ENCODE results near the gene GAL3ST2.

GAL3ST2 gene

DNA sequence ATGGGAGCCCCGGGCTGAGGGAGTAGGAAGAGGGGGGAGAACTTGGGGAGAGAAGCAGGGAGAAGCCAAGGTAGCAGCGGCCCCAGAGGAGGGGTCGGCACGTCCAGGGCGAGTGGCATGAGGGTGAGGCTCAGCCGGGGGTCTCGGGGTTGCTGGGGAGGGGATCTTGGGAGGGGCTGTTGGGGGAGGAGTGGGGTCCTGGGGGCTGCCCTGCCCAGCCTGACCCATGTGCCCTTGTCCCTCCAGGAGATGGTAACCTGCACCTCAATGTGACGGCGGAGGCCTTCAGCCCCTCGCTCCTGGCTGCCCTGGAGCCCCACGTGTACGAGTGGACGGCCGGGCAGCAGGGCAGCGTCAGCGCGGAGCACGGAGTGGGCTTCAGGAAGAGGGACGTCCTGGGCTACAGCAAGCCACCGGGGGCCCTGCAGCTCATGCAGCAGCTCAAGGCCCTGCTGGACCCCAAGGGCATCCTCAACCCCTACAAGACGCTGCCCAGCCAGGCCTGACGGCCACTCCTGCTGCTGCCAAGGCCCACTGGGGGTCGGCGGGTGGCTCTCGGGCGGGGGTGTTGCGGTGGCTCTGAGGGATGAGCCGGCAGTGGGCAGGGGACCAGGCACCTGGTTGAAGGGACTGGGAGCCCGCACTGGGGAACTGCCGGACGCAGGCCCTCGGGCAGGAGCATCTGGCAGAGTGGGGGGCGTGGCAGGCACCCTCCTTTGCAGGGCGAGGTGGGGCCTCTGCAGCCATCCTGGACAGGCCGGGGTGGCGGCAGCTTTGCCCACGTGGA lies 9.0 kb upstream of the GAL3ST2 start:
- Mint-ChIP-seq H3K4me3 (no peak overlapping the region), H3K9me3 (no peaks in the 10 kb centered on the region), H3K36me3 (ENCODE audit: low read depth) (peaks cover 29% of the 10 kb centered on the region), H3K27ac (no peak overlapping the region), H3K27me3 (peaks cover 4% of the 10 kb centered on the region), H3K4me1 (ENCODE audit: low read depth) (peaks cover 10% of the 10 kb centered on the region)
- intact Hi-C loops (cut with micrococcal nuclease), result no loop called here

DNA sequence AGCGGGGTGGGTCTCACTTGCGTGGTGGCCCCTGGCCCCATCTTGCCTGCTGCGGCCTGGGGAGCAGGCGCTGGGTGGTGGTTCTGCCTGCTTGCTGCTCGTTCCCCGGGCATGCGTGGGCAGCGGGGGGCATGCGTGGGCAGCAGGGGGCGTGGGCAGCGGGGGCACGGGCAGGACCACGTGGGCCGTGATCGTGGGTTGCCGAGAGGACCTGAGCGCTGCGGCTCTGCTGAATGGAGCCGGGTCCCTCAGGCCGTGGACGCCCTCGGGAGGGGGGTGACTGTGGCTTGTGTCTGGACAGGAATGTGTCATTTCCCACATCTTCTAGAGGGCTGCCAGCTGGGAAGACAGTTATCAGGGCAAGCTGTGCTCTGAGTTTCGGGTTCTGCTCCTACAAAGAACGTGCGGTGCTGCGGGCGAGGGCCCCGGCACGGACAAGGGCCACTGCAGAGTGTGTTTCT lies 8.3 kb upstream of the GAL3ST2 start:
- peaks cover 23% of the 10 kb centered on the region for H3K36me3 Mint-ChIP-seq (ENCODE audit: low read depth)

DNA sequence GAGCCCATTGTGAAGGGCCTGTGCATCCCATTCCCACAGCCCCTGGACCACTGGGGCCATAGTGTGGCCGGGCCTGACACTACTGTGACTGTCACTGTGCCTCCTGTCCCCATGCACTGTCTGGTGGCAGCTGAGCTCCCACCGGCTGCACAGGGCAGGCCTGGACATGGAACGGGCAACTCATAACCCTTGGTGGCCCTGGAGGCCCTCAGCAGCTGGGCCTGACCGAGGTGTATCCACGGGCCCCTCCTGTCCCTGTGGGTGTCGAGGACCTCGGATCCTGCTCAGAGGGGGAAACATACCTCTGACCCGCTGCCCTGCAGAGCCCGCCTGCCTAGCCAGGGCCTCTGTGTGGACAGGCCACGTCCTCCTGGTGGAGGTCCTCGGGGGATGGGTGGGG lies 7.8 kb upstream of the GAL3ST2 start:
- Mint-ChIP-seq H3K36me3 (ENCODE audit: low read depth) (peaks cover 18% of the 10 kb centered on the region), H3K4me3 (no peak overlapping the region), H3K27me3 (peaks cover 14% of the 10 kb centered on the region), H3K4me1 (ENCODE audit: low read depth) (peaks cover 6% of the 10 kb centered on the region), H3K27ac (no peak overlapping the region), H3K9me3 (no peaks in the 10 kb centered on the region)
- intact Hi-C loops (cut with micrococcal nuclease), result no loop called here

More for the DNA sequence above, 8.3 kb upstream of the GAL3ST2 start:
- Mint-ChIP-seq H3K27me3 (peaks cover 9% of the 10 kb centered on the region), H3K4me1 (ENCODE audit: low read depth) (peaks cover 6% of the 10 kb centered on the region), H3K27ac (no peak overlapping the region), H3K9me3 (no peaks in the 10 kb centered on the region), H3K4me3 (no peak overlapping the region)
- intact Hi-C loops (cut with micrococcal nuclease), result no loop called here

DNA sequence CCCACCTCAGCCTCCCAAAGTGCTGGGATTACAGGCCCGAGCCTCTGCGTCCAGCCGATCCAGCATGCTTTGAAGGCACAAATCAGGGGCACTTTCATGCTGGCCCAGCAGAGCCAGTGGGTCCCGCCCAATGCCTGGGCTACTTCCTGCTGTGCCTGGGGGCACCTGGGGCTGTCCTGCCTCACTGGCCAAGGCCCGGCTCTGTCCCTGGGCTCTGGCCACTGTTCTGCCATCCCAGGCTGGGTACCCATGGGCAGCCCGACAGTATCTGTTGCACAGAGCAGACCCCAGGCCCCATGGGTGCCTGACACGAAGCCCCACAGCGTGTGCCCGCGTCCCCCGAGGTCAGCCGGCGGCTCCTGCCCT lies 6.8 kb upstream of the GAL3ST2 start:
- Mint-ChIP-seq H3K27me3 (peaks cover 23% of the 10 kb centered on the region), H3K9me3 (no peaks in the 10 kb centered on the region), H3K36me3 (ENCODE audit: low read depth) (peaks cover 13% of the 10 kb centered on the region), H3K27ac (no peak overlapping the region), H3K4me1 (ENCODE audit: low read depth) (peaks cover 6% of the 10 kb centered on the region), H3K4me3 (no peak overlapping the region)
- intact Hi-C loops (cut with micrococcal nuclease), result no loop called here

DNA sequence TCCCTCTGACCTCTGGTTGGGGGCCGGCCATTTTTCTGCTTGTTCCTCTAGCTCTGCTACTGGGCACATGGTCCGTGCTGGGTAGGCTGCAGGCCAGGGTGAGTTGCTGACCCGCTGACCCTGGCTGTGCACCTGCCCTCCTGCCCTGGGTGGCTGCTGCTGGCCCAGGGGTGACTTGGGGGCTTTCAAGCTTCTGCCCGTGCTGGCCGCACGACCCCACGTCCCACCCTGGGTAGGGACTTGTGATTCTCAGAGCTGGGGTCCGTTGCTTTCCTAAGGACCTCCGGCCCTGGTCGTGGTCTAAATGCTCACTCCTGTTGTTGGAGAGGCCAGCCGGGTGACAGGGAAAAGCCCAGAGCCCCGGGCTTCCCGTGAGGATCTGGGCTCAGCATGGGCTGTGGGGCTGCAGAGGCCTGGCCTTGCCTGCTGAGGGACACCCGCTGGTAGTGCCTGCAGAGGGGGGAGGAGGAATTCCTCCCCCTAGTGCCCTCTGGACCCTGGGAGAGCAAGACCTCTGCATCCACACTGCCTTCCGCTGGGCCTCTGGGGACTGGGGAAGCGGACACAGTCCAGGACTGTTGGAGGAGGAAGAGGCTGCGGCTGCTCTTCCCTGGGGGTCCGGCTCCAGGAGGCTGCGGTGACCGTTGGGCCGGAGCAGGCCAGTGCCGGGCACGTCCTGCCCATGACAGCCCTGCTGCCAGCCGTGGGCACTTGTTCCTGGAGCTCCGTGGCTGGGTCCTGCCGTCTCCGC lies 6.3 kb upstream of the GAL3ST2 start:
- Mint-ChIP-seq H3K4me1 (ENCODE audit: low read depth) (peaks cover 6% of the 10 kb centered on the region), H3K36me3 (ENCODE audit: low read depth) (peaks cover 12% of the 10 kb centered on the region), H3K9me3 (no peaks in the 10 kb centered on the region), H3K4me3 (no peak overlapping the region), H3K27ac (no peak overlapping the region), H3K27me3 (peaks cover 27% of the 10 kb centered on the region)
- intact Hi-C loops (cut with micrococcal nuclease), result no loop called here

DNA sequence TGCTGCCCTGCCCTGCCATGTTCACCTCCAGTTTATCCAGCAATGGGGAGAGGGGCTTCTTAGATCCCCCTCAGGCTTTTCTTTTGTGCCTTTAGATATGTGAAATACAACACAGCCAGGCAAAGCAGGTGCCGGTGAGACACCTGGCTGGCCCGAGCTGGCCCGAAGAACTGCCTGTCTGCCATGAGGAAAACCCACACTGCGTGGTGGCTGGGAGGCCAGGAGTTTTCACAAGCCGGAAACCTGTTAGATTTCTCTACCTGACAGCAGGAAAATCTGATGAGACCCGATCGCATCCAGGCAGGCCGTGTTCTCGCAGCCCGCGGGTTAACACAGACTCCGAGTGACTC lies 5.7 kb upstream of the GAL3ST2 start:
- intact Hi-C loops (cut with micrococcal nuclease), result no loop called here
- H3K36me3 Mint-ChIP-seq (ENCODE audit: low read depth), result peaks cover 12% of the 10 kb centered on the region
- H3K27ac Mint-ChIP-seq, result no peak overlapping the region
- no peaks in the 10 kb centered on the region for H3K9me3 Mint-ChIP-seq
- peaks cover 6% of the 10 kb centered on the region for H3K4me1 Mint-ChIP-seq (ENCODE audit: low read depth)
- H3K4me3 Mint-ChIP-seq, result no peak overlapping the region
- peaks cover 31% of the 10 kb centered on the region for H3K27me3 Mint-ChIP-seq

DNA sequence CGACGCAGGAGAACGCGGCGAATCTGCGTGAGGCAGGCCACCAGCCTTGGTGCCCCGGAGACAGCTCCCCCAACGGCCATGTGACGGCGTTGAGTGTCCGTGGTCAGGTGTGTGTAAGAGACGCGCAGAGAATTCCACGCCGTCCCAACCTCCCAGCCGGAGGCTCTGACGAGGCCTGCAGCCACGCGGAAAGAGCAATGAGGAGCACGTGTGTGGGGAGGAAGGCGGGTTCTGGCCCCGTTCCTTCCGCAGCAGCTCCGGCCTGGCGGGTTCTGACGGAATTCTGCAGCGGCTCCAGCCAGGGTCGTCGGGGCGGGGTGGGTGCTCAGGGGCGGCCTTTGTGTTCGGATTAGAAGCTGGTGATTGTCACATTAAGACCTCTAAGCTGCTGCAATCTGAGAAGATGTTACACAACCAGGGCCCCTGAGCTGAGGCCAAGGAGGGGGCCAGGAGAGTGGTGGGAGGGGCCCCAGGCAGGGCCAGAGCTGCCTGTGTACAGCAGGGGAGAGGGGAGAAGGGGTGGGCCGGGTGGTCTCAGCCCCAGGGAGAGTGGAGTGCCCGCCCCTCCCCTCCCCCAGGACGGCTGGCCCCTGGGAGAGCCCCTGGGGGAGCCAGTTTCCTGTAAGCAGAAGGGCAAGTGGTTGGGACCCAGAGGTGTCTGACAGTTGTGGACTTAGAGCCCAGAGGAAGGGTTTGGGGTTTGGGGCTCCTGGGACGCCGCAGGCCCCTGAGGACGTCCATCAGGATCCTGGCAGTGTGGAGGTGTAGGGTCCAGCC lies 5.1 kb upstream of the GAL3ST2 start:
- intact Hi-C loops (cut with micrococcal nuclease), result no loop called here
- H3K27ac Mint-ChIP-seq, result no peak overlapping the region
- peaks cover 31% of the 10 kb centered on the region for H3K27me3 Mint-ChIP-seq
- H3K4me1 Mint-ChIP-seq (ENCODE audit: low read depth), result peaks cover 6% of the 10 kb centered on the region
- H3K9me3 Mint-ChIP-seq, result no peaks in the 10 kb centered on the region
- peaks cover 12% of the 10 kb centered on the region for H3K36me3 Mint-ChIP-seq (ENCODE audit: low read depth)
- no peak overlapping the region for H3K4me3 Mint-ChIP-seq

DNA sequence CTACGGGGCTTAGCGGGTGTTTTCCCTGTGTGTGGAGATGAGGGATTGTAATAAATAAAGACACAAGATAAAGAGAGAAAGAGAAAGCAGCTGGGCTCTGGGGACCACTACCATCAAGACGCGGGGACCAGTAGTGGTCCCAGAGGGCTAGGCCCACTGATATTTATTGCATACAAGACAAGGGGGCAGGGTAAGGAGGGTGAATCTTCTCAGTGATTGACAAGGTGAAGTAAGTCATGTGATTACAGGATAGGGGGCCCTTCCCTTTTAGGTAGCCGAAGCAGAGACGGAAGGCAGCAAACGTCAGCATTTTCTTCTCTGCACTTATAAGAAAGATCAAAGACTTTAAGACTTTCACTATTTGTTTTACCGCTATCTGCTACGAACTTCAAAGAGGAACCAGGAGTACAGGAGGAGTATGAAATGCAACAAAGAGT lies 4.5 kb upstream of the GAL3ST2 start:
- no peaks in the 10 kb centered on the region for H3K9me3 Mint-ChIP-seq
- no peak overlapping the region for H3K27ac Mint-ChIP-seq
- intact Hi-C loops (cut with micrococcal nuclease), result no loop called here
- no peak overlapping the region for H3K4me3 Mint-ChIP-seq
- peaks cover 31% of the 10 kb centered on the region for H3K27me3 Mint-ChIP-seq
- H3K4me1 Mint-ChIP-seq (ENCODE audit: low read depth), result peaks cover 6% of the 10 kb centered on the region
- H3K36me3 Mint-ChIP-seq (ENCODE audit: low read depth), result peaks cover 12% of the 10 kb centered on the region

DNA sequence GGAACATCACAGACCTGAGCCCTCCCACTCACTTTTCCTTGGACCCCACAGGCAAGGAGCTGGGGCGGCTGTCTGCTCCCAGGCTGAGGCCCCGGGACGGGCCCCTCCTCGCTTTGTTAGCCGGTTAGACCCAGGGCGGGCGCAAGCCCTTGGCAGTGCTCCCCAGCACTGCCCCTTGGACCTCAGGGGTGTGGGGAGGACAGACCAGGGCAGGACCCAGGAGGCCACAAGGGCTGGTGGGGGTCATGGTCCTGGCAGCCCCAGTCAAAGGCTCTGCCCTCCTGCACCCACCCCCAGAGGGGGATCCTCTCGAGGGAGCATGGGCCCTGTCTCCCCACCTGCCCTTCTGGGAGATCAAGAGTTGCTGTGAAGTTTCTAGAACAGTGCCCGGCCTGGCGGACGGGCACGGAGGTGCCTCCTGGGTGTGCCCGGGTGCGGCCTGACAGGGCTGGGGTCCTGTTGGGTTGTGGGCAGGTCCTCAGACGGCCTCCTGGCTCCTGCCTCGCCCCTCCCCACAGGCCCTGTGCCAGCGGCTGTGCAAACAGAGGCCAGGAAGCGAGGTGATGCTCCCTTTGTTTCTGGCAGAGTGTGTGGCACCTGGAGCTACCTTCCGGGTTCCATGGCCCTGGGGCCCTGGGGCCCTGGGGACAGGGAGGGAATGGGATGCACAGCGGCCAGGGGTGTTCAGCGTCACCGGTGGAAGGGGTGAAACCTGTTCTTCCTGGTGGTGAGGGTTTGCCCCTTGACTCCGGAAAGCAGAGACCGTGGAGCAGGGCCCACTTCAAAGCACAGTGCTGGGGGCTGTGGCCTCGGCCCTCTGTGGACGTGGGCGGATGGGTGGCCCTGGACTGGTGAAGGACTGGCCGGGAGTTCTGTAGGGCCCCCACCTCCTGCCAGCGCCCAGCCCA lies 2.9 kb upstream of the GAL3ST2 start:
- no peak overlapping the region for H3K4me3 Mint-ChIP-seq
- intact Hi-C loops (cut with micrococcal nuclease), result no loop called here
- H3K4me1 Mint-ChIP-seq (ENCODE audit: low read depth), result peaks cover 6% of the 10 kb centered on the region
- H3K9me3 Mint-ChIP-seq, result no peaks in the 10 kb centered on the region
- H3K27me3 Mint-ChIP-seq, result peaks cover 31% of the 10 kb centered on the region
- H3K27ac Mint-ChIP-seq, result no peak overlapping the region
- H3K36me3 Mint-ChIP-seq (ENCODE audit: low read depth), result no peaks in the 10 kb centered on the region

DNA sequence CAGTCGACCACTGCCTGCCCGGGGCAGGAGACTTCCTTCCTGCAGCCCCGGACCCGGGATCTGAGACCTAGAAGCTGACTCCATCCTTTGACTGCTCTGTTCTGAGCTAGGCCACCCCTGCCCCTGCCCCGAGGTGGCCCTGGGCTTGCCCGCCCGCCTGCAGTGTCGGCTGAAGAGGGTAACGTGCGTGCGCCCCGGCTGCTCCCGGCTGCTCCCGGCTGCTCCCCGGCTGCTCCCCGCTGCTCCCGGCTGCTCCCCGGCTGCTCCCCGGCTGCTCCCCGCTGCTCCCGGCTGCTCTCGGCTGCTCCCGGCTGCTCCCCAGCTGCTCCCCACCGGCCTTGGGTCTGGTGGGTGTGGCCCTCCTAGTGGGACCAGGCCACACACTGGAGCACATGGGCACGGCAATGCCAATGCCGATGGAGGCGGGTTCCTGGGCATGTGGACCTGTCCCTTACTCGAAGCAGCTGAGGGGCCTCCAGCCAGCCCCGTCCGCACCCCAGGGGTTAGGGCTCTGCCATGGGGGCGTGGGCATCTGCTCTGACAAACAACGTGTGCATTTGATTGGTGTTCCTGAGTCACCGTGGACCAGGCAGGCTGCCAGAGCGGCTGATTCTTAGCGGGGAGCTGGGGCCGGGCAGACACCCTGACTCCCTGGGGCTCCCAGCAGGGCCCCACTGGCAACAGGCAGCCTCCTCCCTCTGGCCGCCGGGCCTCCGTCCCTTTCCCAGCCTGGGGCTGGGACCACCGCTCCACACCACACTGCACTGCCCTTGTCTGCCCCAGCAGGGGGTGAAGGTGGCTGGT lies 2.0 kb upstream of the GAL3ST2 start:
- H3K4me3 Mint-ChIP-seq, result no peak overlapping the region
- peaks cover 6% of the 10 kb centered on the region for H3K4me1 Mint-ChIP-seq (ENCODE audit: low read depth)
- H3K27ac Mint-ChIP-seq, result no peak overlapping the region
- H3K27me3 Mint-ChIP-seq, result peaks cover 31% of the 10 kb centered on the region
- no peaks in the 10 kb centered on the region for H3K36me3 Mint-ChIP-seq (ENCODE audit: low read depth)
- intact Hi-C loops (cut with micrococcal nuclease), result no loop called here
- H3K9me3 Mint-ChIP-seq, result no peaks in the 10 kb centered on the region

DNA sequence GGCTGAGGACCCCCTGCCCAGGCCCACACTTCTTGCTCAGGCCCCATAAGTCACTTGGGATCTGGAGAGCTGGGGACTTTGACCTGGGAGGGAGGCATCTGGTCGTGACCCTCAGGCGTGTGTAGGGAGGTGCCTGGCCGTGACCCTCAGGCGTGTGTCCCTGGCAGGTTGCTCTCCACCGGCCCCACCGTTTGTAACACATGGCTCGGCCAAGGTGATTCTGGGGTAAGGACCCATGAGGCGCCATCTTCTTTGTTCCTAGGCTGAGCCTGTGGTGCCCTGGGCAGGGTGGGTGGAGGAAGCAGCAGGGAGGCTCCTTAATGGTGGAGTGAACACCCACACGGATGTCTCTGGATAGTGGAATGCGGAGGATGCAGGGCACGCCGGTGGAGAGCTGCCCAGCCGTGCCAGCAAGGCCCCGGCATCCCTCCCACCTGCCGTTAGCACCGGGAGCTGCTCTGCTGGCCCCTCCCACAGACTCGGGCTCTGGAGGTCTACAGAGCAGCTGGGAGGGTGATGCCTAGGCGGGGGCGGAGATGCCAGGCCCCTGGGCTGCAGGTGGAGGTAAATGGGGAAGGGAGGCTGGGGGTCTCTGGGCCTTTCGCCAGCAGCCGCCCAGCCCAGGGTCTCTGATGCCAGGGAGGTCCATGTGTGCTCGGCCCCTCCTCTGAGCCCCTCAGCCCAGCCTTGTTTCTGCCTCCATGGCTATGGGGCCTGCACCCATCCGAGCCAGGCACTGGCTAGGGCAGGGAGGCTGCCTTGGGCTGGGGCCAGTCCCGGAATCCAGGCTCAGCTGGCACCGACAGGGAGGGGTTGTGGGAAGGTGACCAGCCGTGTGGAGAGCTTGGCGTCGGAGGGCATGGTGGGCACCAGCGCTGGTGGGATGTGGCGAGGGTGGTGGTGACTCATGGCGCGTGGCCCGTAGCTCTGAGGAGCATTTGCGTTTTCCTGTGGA lies 1.1 kb upstream of the GAL3ST2 start:
- Mint-ChIP-seq H3K36me3 (ENCODE audit: low read depth) (no peaks in the 10 kb centered on the region), H3K4me3 (no peak overlapping the region), H3K27ac (no peak overlapping the region), H3K4me1 (ENCODE audit: low read depth) (peaks cover 6% of the 10 kb centered on the region), H3K9me3 (no peaks in the 10 kb centered on the region), H3K27me3 (peaks cover 31% of the 10 kb centered on the region)
- intact Hi-C loops (cut with micrococcal nuclease), result no loop called here

DNA sequence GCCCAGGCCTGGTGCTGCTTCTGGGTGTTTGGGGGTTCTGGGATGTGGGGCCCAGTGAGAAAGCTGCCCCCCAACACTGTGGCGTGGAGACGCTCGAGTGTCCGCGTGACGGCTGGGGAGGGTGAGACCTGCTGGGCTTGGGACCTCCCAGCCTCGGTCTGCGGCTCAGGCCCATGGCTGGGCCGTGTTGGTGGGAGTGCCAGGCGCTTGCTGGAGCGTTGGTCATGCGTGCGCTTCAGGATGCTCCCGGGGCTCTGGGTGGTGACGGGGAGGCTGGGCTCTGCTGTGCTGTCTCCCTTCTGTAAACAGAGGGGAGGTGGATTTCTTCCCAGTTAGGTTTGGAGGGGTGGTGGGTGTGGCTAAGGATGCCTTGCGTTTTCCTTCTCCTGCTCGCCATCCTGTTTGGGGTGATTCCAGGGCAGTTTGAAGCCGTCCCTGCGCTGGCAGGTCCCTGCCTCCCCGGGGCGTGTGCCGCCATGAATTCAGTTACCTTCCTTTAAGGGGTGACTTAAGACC lies 606 bp downstream of the GAL3ST2 start:
- Mint-ChIP-seq H3K27me3 (peaks cover 28% of the 10 kb centered on the region), H3K27ac (no peak overlapping the region), H3K36me3 (ENCODE audit: low read depth) (no peaks in the 10 kb centered on the region), H3K9me3 (no peaks in the 10 kb centered on the region), H3K4me3 (no peak overlapping the region), H3K4me1 (ENCODE audit: low read depth) (no peaks in the 10 kb centered on the region)
- intact Hi-C loops (cut with micrococcal nuclease), result no loop called here

Data from dendritic cell treated with granulocyte-macrophage colony-stimulating factor and Interleukin-4, amounts not matched to agents 40 ng/mL and 50 ng/mL, for 4 days (primary cell).